ENCODE data around the gene CCT3.
"Not testable (repeated sequence)": the region's sequence is repeated elsewhere in the genome, so short reads cannot be mapped to it uniquely, and the experiment has no call there.

The CCT3 gene

DNA sequence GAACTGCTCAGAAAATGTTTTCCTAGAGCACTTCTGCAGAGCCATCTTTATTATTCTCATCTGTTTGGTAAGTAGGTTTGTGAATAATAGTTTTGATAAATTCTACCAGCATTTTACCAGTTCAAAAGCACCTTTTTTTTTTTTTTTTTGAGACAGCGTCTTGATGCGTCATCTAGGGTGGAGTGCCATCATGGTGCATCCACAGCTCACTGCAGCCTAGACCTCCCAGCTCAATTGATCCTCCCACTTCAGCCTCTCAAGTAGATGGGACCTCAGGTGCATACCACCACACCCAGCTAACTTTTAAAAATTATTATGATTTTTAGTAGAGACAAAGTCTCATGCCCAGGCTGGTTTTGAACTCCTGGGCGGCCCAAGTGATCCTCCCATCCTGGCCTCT, 21.2 kb upstream of the CCT3 start:
- in situ Hi-C loops (cut with HindIII; ENCODE audit: low sequenced_read_pairs): no loop called here
- no peak for DNase-seq (ENCODE audit: low read depth, low spot score)
- no peak overlapping the region for H3K4me3 ChIP-seq (ENCODE audit: low read depth, low read length)
- TF ChIP-seq, protein P1, sequence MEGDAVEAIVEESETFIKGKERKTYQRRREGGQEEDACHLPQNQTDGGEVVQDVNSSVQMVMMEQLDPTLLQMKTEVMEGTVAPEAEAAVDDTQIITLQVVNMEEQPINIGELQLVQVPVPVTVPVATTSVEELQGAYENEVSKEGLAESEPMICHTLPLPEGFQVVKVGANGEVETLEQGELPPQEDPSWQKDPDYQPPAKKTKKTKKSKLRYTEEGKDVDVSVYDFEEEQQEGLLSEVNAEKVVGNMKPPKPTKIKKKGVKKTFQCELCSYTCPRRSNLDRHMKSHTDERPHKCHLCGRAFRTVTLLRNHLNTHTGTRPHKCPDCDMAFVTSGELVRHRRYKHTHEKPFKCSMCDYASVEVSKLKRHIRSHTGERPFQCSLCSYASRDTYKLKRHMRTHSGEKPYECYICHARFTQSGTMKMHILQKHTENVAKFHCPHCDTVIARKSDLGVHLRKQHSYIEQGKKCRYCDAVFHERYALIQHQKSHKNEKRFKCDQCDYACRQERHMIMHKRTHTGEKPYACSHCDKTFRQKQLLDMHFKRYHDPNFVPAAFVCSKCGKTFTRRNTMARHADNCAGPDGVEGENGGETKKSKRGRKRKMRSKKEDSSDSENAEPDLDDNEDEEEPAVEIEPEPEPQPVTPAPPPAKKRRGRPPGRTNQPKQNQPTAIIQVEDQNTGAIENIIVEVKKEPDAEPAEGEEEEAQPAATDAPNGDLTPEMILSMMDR (IDR thresholded peaks at IDR 0.05; ENCODE audit: low read depth, low read length): no peak

DNA sequence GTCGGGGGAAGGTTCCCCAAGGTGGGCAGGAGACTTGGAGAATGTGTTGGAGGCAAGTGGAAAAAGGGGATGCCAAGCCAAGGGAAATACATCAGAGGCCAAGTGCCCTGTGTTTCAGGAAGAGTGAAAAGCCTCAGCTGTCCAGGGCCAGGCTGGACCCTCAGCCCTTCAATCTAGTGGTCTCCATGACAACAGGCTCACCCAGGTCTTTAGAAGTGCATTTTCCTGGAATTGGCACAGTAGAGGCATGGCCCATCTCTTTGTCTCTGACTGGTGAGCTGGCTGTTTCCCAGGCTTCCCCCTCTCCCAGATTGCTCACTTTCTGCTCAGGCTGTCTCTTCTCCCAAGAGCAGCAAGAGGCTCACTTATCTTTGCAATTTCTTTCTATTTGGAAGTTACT, 20.5 kb upstream of the CCT3 start:
- in situ Hi-C loops (cut with HindIII; ENCODE audit: low sequenced_read_pairs): no loop called here
- TF ChIP-seq, protein P1 (IDR thresholded peaks at IDR 0.05; ENCODE audit: low read depth, low read length): no peak
- no peak for DNase-seq (ENCODE audit: low read depth, low spot score)
- no peak overlapping the region for H3K4me3 ChIP-seq (ENCODE audit: low read depth, low read length)

DNA sequence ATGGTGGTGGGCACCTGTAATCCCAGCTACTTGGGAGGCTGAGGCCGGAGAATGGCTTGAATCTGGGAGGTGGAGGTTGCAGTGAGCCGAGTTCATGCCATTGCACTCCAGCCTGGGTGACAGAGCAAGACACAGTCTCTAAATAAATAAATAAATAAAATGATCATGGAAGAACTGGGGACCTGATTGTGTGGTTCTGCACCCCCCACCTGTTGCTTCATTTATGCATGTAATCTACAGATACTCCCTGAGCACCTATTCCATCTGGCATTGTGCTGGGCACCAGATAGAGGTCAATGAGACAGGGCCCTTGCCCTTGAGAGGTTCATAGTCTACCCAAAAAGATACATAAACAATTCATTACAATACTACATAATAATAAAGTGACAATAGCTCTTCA, 19.9 kb upstream of the CCT3 start:
- H3K4me3 ChIP-seq (ENCODE audit: low read depth, low read length): no peak overlapping the region
- DNase-seq (ENCODE audit: low read depth, low spot score): no peak
- TF ChIP-seq, protein P1 (IDR thresholded peaks at IDR 0.05; ENCODE audit: low read depth, low read length): no peak
- in situ Hi-C loops (cut with HindIII; ENCODE audit: low sequenced_read_pairs): no loop called here

DNA sequence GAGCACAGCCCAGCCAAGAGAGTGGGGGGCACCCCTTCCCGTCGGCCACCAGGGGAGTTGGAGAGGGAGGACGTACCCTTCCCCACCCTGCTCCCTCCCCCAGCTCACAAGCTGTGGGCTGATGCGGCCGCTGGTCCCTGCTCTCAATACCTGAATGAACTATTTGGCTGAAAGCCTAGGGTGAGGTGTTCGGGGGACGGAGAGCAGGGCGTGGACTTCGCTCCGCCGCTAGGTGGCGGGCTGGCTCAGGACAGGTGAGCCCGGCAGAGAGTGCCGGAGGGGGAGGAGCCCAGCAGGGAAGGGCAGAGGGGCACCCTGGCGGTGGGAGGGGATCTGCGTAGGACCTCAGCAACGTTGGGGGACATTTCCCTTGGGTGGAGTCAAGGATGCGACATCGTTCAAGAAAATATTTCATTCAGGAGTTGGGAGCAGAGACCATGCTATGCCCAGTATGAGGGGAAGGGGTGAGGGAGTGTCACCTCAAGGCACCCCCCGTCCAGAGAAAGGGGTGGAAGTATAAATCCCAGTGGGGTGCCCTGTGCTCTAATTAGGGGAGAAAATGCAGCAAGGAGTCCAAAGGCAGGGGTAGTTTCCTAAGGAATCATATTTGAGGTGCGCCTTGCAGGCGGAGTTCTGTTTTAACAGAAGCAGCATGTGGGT, 18.9 kb upstream of the CCT3 start:
- no peak overlapping the region for H3K4me3 ChIP-seq (ENCODE audit: low read depth, low read length)
- in situ Hi-C loops (cut with HindIII; ENCODE audit: low sequenced_read_pairs): no loop called here
- TF ChIP-seq, protein P1 (IDR thresholded peaks at IDR 0.05; ENCODE audit: low read depth, low read length): peak; percentile 50
- DNase-seq (ENCODE audit: low read depth, low spot score): no peak

DNA sequence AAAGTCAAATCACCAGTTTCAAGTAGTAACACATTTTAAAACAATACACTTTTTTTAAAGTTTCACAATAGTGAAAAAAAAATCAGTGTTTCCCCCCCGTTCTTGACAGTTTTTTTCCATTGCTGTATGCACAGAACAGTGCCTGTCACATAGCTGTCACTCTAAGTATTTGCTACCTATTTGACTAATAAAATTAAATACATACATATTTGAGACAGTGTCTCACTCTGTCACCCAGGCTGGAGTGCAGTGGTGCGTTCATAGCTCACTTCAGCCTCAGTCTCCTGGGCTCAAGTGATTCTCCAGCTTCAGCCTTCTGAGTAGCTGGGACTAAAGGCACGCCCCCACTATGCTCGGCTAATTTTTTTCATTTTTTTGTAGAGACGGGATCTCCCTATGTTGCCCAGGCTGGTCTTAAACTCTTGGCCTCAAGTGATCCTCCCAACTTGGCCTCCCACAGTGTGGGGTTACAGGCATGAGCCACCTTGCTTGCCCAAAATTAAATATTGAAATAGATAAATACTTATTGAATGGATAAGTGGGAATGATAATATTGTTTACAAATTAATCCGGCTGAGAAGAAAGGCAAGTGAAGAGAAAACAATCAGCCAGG, 18.3 kb upstream of the CCT3 start:
- DNase-seq (ENCODE audit: low read depth, low spot score): no peak

DNA sequence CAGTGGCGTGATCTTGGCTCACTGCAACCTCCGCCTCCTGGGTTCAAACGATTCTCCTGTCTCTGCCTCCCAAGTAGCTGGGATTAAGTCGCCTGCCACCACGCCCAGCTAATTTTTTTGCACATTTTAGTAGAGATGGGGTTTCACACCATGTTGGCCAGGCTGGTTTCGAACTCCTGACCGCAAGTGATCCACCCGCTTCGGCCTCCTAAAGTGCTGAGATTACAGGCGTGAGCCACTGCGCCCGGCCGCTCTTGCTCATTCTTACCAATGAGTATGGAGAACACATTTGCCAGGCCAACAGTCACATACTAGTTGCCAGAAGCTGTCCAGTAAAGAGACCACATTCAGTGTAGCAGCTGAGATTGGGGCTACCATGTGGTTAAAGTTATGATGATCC, 14.4 kb upstream of the CCT3 start:
- DNase-seq (ENCODE audit: low read depth, low spot score); in situ Hi-C loops (cut with HindIII; ENCODE audit: low sequenced_read_pairs); H3K4me3 ChIP-seq (ENCODE audit: low read depth, low read length): not testable (repeated sequence)

More for the DNA sequence above, 18.3 kb upstream of the CCT3 start:
- TF ChIP-seq, protein P1 (IDR thresholded peaks at IDR 0.05; ENCODE audit: low read depth, low read length): no peak
- in situ Hi-C loops (cut with HindIII; ENCODE audit: low sequenced_read_pairs): no loop called here
- no peak overlapping the region for H3K4me3 ChIP-seq (ENCODE audit: low read depth, low read length)

DNA sequence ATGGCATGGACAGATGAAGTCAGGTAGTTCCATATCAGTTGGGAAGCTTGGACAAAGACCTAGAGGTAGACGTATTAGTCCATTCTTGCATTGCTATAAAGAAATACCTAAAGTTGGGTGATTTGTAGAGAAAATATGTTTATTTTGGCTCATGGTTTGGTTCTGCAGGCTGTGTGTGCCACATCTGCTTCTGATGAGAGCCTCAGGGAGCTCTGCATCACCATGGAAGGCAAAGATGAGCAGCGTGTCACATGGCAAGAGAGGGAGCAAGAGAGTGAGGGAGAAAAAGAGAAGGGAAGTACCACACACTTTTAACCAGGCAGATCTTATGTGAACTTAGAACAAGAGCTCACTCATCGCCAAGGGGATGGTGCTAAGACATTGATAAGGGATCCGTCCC, 9.2 kb upstream of the CCT3 start:
- DNase-seq (ENCODE audit: low read depth, low spot score): peak; percentile 37
- H3K4me3 ChIP-seq (ENCODE audit: low read depth, low read length): no peak overlapping the region
- in situ Hi-C loops (cut with HindIII; ENCODE audit: low sequenced_read_pairs): no loop called here
- TF ChIP-seq, protein P1 (IDR thresholded peaks at IDR 0.05; ENCODE audit: low read depth, low read length): no peak

Measured in astrocyte of the spinal cord (primary cell).